Spleen (tissue), 11 donors: Measurements from ENCODE around the gene AVPI1. TPM values are rescaled to one million over a fixed set of nuclear protein-coding genes. Genes with fewer than 3 reads are reported as not detected.
A peak's percentile ranks its signal among the peaks of the same experiment; 100 is the strongest.
"Not testable (repeated sequence)": the region's sequence is repeated elsewhere in the genome, so short reads cannot be mapped to it uniquely, and the experiment has no call there.

ENCODE experiments used
- DNase-seq: peaks from one replicate; pipeline ENCODE4 v3.0.0-alpha.2; 2020
- H3K27ac ChIP-seq, 8 donors: fragments of 200-600 bp; sonication (generic) in 7 of 8; 1 replicate in 4 of 8; 2 replicates in 4 of 8; pipeline versions ENCODE4 v1.5.0 to v1.8.0; 2016 to 2021; ENCODE audit warnings: inconsistent platforms in 4 of 8, mild to moderate bottlenecking in 4 of 8, moderate library complexity in 1 of 8
- H3K27me3 ChIP-seq, 7 donors: fragments of 200-600 bp; sonication (generic) in 6 of 7; replicated peaks in 1 of 7; 1 replicate in 4 of 7; 2 replicates in 3 of 7; pipeline versions ENCODE4 v1.5.0 to v1.8.0; 2016 to 2021; ENCODE audit warnings: inconsistent platforms in 3 of 7, mild to moderate bottlenecking in 1 of 7
- H3K36me3 ChIP-seq, 6 donors: fragments of 200-600 bp; sonication (generic) in 5 of 6; 1 replicate in 4 of 6; 2 replicates in 2 of 6; pipeline versions ENCODE4 v1.5.0 to v1.8.0; 2016 to 2021; ENCODE audit warnings: inconsistent platforms in 2 of 6
- H3K4me1 ChIP-seq, 6 donors: fragments of 200-600 bp; sonication (generic) in 5 of 6; 1 replicate in 3 of 6; 2 replicates in 3 of 6; pipeline versions ENCODE4 v1.5.0 to v1.8.0; 2016 to 2021; ENCODE audit warnings: inconsistent platforms in 3 of 6
- H3K4me3 ChIP-seq, 8 donors: fragments of 200-600 bp; sonication (generic) in 7 of 8; 1 replicate in 4 of 8; 2 replicates in 4 of 8; pipeline versions ENCODE4 v1.5.0 to v1.8.0; 2016 to 2021; ENCODE audit warnings: inconsistent platforms in 4 of 8, mild to moderate bottlenecking in 4 of 8, moderate library complexity in 2 of 8
- H3K9me3 ChIP-seq, 8 donors: fragments of 200-600 bp; sonication (generic) in 7 of 8; 1 replicate in 4 of 8; 2 replicates in 4 of 8; pipeline versions ENCODE4 v1.5.0 to v1.8.0; 2016 to 2021; ENCODE audit warnings: inconsistent platforms in 4 of 8
- CTCF ChIP-seq, 11 experiments: fragments of 200-600 bp in 7 of 11; fragments of 450-650 bp in 4 of 11; sonication (generic) in 4 of 11; IDR thresholded peaks in 8 of 11; conservative IDR thresholded peaks in 3 of 11; 1 replicate in 7 of 11; 2 replicates in 4 of 11; pipeline versions ENCODE4 v1.4.0 to v1.8.0; 2016 to 2021; ENCODE audit warnings: antibody characterized with exemption in 11 of 11, inconsistent platforms in 4 of 11, mild to moderate bottlenecking in 1 of 11
- POLR2A ChIP-seq, 3 donors: fragments of 450-650 bp; IDR thresholded peaks; one replicate each; pipeline ENCODE4 v1.5.1; 2017; ENCODE audit warnings: antibody characterized with exemption in 3 of 3, mild to moderate bottlenecking in 1 of 3
- POLR2AphosphoS5 ChIP-seq, 3 donors: sonication (generic); formaldehyde crosslinking; IDR thresholded peaks; one replicate each; pipeline ENCODE4 v1.5.1; 2017; ENCODE audit warnings: antibody characterized with exemption in 3 of 3
- WGBS, 5 donors: extraction: QIAGEN DNeasy Blood & Tissue Kit in 3 of 5; methylation state at CpG; one replicate each; pipeline versions ENCODE4 v1.1.5 to v1.1.7; 2013 to 2018; 5-methylcytosine and 5-hydroxymethylcytosine counted together
- intact Hi-C: fragments of 100-400 bp; cut with DNase I; formaldehyde crosslinking; loops from one replicate; pipeline ENCODE4 v1.15.0; 2023; ENCODE audit warnings: low total_unique reads
- polyA plus RNA-seq, 3 donors: library from polyadenylated mRNA; stranded (reverse); fragments of 200-250 nt; gene quantifications; one replicate each; pipeline ENCODE4 v1.2.1, GENCODE V29; 2013
- total RNA-seq, 7 donors: library from RNA; depleted of rRNA in 3 of 7; stranded (reverse); fragments of >200 nt in 3 of 7; fragmentation: NEBNext Ultra II Directional in 4 of 7; extraction: Animal tissue kit (Norgen Biotek cat#: 25700) in 4 of 7; gene quantifications; one replicate each; pipeline versions ENCODE4 v1.1.0 to v1.2.1, GENCODE V29; 2016 to 2021
- donor health status: healthy with polysubstance abuse.
- donor health status: DM: no; HTN: no; CAD: no; lungs with moderate emphysema.
- donor health status: DM: no; HTN: no; CAD: no.
- donor health status: Bipolar disorder and iron deficiency.
- donor health status: healthy.
- donor health status: DM: no; HTN: no; CAD: no.
- donor health status: DM: yes; HTN: yes; CAD: no.

The AVPI1 gene
- total and polyA plus RNA-seq, 10 donors = 4.0 to 35.8 (median 14.3) TPM

GRCh38 chr10:97701438-97702069, 14.5 kb upstream of the AVPI1 start:
- Histone ChIP-seq H3K27me3 (no peaks in the 10 kb centered on the region), H3K36me3 (no peaks in the 10 kb centered on the region), H3K27ac (no peak overlapping the region), H3K4me3 (no peak overlapping the region), H3K9me3 (no peaks in the 10 kb centered on the region), H3K4me1 (peaks cover 0 to 9% (median 4%) of the 10 kb centered on the region in 6 donors)
- TF ChIP-seq CTCF (IDR thresholded peaks at IDR 0.05 in 8 of 11, conservative IDR thresholded peaks at IDR 0.05 in 3 of 11) = peak; percentile 43 to 79 (median 73)
- no peak for TF ChIP-seq POLR2A (IDR thresholded peaks at IDR 0.05)
- WGBS, 5 donors = 47 to 58% (median 53%) methylated on average over 10 to 12 of the region's 12 CpGs
- DNase-seq = no peak
- intact Hi-C loops = loop anchor here (5.0 kb wide), 1 partner anchor 36 kb away; the partner anchor contains the start of gene ZFYVE27

GRCh38 chr10:97698072-97698655, 11.1 kb upstream of the AVPI1 start:
- H3K9me3 ChIP-seq, intact Hi-C loops, H3K36me3 ChIP-seq, DNase-seq, H3K4me3 ChIP-seq, H3K27me3 ChIP-seq, H3K27ac ChIP-seq, H3K4me1 ChIP-seq: not testable (repeated sequence)
- WGBS, 5 donors = 84 to 91% (median 88%) methylated on average over 11 of the region's 11 CpGs

GRCh38 chr10:97690133-97690532, 3.1 kb upstream of the AVPI1 start:
- Histone ChIP-seq H3K4me1 (peaks cover 11 to 42% (median 33%) of the 10 kb centered on the region in 6 donors), H3K36me3 (no peaks in the 10 kb centered on the region), H3K27ac (peak overlapping the region in 3 of 8 donors; percentile 89 to 92 (median 90)), H3K9me3 (peaks cover 0 to 4% (median 0%) of the 10 kb centered on the region in 8 donors), H3K27me3 (no peaks in the 10 kb centered on the region), H3K4me3 (no peak overlapping the region)
- 82 to 96% (median 91%) methylated on average over 3 of the region's 3 CpGs for WGBS, 5 donors
- TF ChIP-seq POLR2AphosphoS5 (IDR thresholded peaks at IDR 0.05) = no peak
- TF ChIP-seq CTCF (IDR thresholded peaks at IDR 0.05 in 8 of 11, conservative IDR thresholded peaks at IDR 0.05 in 3 of 11) = no peak
- TF ChIP-seq POLR2A (IDR thresholded peaks at IDR 0.05) = no peak
- DNase-seq = peak; percentile 15
- intact Hi-C loops = no loop called here

- H3K27ac ChIP-seq = peak overlapping the region in 6 of 8 donors; percentile 84 to 93 (median 90)
- 60 to 88% (median 73%) methylated on average over 5 of the region's 5 CpGs for WGBS, 5 donors
- H3K36me3 ChIP-seq = no peaks in the 10 kb centered on the region
- H3K27me3 ChIP-seq = no peaks in the 10 kb centered on the region
- no peak overlapping the region for H3K4me3 ChIP-seq
- H3K4me1 ChIP-seq = peaks cover 11 to 47% (median 39%) of the 10 kb centered on the region in 6 donors
- intact Hi-C loops = no loop called here
- H3K9me3 ChIP-seq = peaks cover 0 to 4% (median 0%) of the 10 kb centered on the region in 8 donors
- peak; percentile 16 for DNase-seq
- TF ChIP-seq POLR2AphosphoS5 (IDR thresholded peaks at IDR 0.05) (peak in 1 of 3 donors; percentile 14), CTCF (IDR thresholded peaks at IDR 0.05 in 8 of 11, conservative IDR thresholded peaks at IDR 0.05 in 3 of 11) (no peak)
Measured at GRCh38 chr10:97689559-97690020, 2.5 kb upstream of the AVPI1 start.
